Dedifferentiated amniotic fluid mesenchymal stem cell (primary cell): ENCODE results near the gene ADCYAP1R1.
A peak's percentile ranks its signal among the peaks of the same experiment; 100 is the strongest.

Experiments used
- DNase-seq: peaks from one replicate; pipeline ENCODE4 v3.0.0-alpha.2; 2016; ENCODE audit errors: extremely low spot score

ADCYAP1R1 gene

DNA sequence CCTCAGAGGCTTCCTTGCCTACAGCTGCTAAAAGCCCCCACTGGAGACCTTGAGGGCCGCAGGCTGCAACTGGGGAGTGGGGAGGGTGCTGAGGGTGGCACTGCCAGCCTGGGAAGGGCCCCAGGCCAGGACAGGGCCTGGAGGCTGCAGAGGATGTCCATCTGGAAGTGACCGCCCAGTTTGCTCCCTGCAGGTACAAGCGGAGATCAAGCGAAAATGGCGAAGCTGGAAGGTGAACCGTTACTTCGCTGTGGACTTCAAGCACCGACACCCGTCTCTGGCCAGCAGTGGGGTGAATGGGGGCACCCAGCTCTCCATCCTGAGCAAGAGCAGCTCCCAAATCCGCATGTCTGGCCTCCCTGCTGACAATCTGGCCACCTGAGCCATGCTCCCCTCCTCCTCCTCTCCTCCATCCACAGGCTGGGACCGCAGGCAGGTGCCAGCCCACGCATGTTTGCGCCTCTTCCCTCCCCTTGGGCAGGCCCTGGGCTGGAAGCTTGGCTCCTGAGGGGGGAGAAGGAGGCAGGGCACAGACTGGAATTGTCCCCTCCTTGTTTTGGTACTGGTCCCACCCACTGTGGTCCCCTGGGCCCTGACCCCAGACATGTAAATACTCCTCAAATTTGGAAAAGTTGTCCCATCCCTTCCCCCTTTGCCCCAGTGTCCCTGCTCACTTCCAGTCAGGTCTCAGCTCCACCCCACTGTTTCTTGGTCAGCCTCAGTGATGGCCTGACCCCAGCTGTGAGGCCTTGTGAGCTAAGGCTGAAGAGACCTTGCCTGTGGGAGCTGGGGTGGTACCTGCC lies 54.4 kb downstream of the ADCYAP1R1 start:
- DNase-seq, result no peak

DNA sequence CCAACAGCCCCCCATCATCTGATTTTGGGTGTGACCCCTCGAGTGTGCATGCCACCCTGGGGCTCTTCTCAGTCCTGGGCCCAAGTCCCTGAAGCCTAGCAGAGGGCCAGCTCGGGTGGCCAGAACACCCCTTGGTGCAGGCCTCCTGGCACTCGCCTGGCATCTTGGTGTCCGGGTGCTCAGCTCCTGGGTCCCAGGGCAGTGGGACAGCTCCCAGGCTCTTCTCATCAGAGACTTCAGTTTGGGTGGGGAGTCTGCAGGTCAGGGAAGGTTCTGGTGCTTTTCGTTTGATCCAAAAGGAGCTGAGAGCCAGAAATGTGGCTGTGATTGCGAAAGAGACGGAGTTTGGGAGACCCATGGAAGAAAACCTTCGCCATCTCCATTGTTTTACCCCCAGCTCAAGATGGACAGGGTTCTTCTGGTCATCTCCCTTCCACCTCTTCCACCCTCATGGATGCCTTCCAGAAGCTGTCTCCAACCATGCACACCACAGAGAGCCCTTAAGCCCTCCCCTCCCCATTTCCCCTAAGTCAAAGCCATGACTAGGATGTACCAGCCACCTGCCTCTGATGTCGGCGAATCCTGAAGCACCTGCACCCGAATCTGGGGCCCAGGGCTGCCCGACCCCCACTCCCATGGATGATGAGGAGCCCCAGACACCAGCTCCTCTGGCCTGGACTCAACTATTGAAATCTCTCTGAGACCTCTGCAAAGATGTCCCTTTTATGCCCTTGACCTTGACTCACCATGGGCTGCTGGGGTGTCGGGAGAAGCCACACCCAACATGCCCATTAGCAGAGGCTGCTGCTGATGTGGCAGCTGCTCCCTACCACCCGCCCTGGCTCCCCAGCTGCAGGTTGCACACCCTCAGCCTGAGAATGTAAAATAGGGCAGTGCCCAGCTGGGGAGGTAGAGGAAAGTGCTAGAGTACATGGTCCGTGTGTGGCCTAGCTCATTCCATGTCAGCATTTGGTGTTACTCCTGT lies 55.3 kb downstream of the ADCYAP1R1 start:
- no peak for DNase-seq

DNA sequence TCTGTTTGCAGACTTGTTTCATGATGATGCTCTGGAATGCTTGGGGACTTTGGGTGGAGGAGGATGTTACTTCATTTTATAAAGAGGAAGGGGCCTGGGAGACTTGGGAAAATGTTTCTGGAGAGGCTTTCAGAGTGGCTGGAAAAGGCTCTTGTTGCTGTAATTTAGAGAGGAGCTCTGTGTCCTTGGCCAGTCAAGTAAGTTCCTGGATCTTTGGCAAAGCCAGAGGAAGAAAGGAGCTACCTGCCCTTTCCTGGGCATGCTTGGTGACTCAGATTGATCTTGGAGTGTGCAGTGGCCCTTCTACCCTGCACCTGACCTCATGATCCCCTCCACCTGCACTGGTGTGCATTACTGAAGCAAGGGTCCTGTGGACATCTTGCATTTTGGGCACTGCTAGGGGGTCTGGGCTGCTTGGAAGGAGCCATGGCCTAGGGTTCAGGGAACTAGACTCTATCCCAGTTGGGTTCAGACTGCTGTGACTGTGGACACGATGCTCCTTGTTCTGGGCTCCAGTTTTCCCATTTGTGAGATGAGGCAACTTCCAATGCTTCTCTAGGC lies 56.1 kb downstream of the ADCYAP1R1 start:
- no peak for DNase-seq

DNA sequence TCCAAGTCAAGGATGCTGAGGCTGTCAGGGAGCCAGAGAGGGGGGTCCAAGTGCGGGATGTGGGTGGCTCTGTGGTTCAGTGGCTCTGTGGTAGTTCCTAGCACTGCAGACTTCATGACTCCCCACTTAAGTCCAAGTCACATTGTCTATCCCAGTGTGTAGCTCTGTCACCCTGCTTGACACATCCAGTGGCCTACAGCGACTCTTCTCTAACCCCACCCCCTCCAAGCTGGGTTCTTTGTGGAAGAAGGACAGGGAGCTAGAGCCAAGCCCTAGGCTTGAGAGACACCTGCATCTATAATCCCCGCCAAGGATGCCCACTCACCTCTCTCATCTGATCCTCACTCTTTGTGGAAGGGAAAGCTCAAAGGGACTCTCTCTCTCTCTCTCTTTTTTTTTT lies 57.6 kb downstream of the ADCYAP1R1 start:
- no peak for DNase-seq

DNA sequence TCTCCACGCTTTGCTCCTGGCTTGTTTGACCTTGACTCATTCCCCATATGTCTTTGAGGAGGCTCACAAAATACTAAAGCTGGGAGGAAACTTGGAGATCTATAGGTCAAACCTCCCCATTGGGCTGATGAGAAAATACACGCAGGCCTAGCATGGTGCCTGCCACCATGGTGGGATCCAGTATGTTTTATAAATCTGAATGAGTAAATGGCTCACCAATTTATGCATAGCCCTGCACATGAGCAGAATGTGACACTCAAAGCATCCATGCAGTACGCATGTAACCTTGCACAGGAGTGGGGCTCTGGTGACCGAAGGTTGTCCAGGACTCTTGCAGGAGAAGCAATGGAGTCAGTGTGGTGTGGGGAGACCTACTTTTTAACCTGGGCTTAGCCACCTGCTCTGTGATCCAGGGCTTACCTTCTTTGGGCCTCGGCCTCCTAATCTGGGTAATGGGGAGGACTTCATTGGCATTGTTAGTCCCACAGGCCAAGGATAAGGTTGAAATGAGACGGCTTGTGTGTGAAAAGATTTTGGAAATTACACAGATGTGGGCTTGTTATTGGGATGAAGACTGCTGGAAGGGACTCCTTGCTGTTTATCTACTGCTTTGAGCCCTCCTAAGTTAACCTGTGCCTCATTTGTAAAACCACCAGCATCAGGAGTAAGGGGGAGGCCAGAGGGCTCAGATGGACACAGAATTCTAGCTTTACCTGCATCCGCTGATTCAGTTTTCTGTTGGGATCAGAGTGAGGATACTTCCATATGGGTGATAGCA lies 58.4 kb downstream of the ADCYAP1R1 start:
- no peak for DNase-seq

DNA sequence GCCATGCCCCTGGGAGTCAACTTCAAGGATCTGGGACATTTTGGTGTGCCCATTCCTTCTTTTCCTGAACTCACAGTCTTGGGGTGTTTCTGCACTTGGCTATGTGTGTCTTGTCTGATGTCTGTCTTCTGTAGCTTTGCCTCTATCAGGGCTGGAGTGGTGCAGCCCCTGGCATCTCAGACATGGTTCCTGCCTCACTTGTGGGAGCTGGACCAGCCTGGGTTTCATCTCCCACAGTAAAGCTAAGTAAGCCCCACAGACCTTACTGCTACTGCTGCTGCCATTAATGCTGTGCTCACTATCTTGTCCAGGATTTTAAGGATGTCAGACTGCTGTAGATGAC lies 59.0 kb downstream of the ADCYAP1R1 start:
- DNase-seq, result no peak

DNA sequence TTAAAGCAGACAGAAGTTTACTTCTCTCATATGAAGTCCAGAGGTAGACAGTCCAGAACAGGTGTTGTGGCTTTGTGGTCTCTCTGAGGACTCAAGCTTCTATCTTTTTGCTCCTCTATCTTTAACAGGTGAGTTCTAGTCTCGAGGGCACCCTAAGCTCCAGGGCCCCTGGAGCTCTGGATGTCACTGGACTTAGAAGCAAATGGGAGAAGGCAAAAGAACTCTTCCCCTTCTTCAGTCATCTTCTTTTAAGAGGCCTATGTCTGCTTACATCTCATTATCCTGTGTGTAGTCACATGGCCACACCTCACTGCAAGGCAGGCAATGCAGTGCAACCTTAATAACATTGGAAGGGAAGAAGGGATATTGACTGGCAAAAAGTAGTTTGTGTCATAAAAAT lies 61.6 kb downstream of the ADCYAP1R1 start:
- DNase-seq, result no peak

DNA sequence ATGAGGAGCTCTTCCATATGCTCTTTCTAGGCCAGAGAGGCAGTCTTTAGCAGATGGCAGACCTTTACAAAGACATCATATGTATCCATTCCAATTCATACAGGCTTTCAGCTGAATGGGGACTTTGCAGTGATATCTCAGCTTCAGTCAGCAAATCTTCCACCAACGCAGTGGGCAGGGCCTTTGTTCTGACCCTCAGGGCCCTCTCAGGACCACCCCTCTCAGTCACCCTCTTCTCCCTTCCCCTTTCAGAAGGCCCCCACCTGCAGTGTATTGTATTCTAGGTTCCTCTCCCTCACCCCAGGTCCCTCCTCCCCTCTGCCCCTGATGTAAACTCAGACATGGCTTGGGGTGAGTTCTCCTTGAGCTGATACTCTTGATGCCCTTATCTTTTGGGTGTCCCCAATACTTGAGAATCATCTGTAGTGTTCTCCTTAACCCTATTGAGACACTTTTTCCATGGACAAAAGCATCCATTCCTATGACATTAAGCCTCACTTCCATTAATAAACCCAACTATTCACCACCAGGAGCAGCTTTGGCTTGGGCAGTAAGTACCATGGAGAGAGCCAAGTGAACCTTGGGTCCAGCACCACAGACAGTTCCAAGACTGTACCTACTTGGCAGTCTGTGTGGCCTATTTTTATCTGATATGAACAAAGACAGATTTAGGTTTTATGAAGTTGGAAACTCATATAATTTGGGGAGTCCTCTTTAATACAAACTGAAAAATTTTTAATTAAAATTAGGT lies 62.7 kb downstream of the ADCYAP1R1 start:
- DNase-seq, result peak; percentile 45

DNA sequence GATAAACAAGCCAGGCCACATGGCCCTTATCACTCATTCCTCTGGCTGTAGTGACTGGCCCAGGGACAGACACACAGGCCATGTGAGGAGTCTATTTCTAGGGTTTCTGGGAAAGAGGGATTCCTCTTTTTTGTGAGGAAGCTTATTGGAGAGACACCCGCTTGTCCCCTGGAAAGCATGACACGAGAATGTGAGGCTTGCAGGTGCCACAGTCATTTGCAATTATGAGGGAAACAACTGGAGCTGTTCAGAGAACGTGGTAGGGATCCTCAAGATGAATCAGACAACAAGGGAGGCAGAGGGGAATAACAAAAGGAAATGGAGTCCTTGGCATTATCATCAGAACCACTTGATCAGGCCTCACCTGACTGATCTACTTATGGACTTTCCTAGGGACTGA lies 64.5 kb downstream of the ADCYAP1R1 start:
- DNase-seq, result no peak

DNA sequence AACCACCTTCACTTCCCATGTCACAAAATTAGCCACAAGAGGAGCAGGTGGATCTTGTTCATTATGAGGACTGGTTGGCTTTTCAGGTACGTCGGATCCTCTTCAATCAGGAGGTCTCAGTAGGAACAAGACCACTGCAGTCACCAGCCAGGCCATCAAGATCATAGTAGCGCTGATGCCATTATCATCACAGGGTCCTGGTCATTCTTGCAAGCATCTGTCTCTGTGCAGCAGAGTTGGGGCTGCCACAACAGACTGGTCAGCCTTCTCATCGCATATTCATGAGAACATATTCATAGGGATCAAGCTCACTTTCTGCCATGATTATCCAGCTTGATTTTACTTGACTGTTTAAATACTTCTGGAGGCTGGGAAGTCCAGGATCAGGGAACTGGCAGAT lies 67.1 kb downstream of the ADCYAP1R1 start:
- no peak for DNase-seq

DNA sequence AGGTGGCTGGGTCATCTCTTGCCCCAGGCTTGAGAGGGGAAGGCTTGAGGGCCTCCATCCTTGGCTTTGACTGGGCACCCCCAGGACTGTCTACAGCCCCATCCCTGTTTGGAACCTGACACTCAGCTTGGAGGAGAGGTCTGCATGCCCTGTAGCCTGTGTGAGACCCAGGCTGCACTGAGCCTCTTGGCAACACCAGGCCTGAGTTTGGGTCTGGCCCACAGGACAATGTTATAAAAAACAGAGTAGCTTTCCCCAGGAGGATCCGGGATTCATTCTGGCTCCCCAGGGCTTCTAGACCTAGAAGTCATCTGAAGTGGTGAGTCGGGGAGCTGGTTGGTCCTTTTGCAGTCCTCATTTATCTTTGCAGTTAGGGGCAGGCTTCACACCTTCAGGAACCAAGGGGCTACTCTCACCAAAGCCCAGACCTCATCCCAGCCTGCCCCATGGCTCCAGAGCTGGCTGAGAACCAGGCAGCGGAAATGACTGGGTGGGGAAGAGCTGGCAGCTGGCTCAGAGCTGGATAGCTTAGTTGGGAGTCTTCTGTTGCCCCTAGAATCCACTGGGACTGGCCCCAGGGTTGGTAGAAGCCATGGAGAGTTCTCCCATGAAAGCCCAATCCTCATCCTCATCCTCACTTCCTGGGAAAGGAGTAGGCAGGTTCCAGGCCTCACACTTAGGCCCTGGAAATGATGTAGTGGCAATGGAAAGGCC lies 68.8 kb downstream of the ADCYAP1R1 start:
- DNase-seq, result no peak

DNA sequence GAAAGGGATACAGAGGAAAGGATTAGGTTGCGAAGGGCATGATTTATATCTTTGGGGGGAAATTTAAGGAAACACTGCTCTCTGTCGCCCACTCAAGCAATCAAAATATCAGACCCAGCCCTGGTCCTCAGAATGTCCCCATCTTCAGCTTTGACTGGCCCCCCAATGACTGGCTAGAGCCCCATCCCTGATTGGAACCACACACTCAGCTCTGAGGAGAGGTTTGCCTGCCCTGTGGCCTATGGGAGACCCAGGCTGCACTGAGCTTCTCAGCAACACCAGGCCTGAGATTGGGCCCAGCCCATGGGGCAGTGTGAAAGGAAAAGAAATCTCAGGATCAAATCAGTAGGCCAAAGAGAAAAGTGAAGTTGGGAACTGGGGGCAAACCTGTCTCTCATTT lies 69.5 kb downstream of the ADCYAP1R1 start:
- no peak for DNase-seq

DNA sequence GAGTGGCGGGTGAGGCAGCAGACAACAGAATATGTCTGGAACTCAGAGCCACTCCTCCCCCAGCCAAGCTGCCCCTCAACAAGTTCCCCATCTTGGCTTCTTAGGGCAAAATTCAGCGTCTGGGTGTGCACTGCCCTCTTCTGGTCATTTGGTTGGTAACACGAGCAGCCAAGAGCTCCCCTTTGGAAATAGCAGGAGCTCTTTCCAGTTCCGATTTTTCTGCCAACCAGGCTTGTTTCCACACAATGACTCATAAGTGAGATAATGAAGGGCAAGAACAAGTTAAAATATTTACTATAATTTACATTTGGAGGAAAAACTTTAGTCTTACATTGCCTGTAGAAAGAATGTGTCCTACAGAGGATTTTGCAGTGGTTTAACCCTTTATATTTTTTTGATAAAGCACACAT lies 70.5 kb downstream of the ADCYAP1R1 start:
- peak; percentile 86 for DNase-seq

DNA sequence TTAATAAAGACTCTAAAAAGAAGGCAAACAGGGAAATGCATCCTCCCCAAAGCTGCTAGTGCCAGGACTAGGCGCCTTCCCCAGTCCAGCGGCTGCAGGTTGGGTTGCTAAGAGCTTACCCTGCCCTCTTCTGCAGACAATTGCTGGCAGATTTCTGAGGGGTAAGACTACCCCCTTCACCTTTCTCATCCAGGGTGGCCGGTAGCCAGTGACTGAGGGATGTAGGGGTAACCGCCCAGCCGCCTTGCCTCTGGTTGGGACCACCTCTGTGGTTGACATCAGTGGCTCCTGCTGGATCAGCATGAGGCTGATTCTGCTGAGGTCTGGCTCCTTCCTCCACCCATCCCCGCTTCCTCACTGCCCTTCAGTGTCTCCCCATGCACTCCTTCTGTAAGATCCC lies 71.2 kb downstream of the ADCYAP1R1 start:
- no peak for DNase-seq

DNA sequence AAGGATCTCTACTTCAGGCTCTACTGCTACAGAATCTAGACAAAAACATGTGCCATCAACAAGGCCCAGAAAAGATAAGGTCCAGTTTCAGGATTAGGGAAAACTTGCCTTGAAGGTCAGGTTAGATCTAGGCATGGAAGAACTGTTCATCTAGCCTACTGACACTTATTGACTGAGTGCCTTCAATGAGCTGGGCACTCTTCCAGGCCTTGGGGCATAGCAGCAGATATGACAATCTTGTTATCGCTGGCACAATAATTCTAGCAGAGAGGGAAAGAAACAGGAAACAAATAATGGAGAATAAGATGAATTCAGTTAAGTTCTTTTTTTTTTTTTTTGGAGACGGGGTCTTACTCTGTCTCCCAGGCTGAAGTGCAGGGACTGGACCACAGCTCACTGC lies 71.6 kb downstream of the ADCYAP1R1 start:
- no peak for DNase-seq

DNA sequence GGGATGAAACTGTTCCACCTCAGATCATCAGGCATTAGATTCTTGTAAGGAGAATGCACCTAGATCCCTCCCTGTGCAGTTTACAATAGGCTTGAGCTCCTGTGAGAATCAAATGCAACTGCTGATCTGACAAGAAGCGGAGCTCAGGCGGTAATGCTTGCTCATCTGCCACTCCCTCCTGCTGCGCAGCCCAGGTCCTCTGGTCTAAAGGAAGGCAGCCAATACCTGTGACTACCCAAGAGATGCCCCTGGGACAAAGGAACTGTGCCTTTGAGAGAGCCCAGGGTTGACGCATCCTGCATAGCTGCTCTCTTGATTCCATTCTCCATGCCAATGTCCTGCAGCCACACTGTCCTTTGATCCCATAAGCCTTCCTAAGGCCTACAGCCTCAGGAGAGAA lies 73.1 kb downstream of the ADCYAP1R1 start:
- DNase-seq, result no peak

DNA sequence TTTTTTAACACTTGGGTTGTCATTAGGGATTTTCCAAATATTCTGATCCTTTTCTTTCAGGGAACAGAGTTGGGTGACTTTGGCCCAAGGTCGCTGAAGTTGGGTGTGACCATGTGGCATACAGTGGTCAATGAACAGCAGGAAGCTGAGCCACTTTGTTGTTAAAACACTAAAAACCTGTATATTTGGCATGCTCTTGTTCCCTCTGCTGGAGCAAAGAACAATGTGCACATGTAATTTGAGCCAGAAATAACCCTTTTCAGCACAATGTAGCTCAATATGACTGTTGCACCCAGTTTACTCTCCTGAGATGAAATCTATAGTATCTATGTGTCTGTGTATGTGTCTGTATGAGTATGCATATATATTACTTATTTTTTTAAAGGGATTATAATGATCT lies 74.9 kb downstream of the ADCYAP1R1 start:
- DNase-seq, result peak; percentile 53

DNA sequence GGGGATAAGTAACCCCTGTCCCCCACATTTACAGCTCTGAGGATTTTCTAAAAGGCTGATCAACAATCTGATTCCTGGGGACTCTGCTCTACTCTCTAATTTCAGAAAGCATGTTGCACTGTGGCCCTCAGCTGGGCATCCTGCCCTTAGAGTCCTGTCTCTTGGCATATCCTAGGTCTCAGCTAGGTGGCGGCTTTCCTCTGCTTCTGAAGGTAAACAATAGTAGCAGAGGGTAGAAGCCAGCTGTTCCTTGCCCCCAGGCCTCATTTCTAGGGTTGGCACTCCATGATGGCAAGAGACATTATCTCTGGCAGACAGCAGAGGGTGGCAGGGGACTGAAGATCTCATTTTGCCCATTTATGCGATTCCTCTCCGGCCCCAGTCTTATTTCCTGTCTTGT lies 77.0 kb downstream of the ADCYAP1R1 start:
- DNase-seq, result no peak

DNA sequence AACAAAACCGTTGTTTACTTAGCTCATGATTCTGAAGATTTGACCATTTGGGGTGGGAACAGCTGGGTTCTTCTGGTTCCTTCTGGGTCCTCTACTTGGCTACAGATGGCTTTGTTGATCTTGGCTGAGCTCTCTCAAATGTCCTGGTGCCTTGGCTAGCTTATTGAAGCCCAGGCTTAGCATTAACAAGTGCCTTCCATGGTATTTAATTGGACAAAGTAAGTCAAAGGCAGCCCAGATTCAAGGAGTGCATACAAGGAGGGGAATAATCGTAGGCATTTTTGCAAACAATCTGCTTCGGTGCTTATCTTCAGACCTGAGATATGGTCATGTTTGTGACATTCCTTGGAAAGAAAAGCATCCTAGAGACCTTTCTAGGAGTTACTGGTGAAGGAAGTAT lies 81.4 kb downstream of the ADCYAP1R1 start:
- DNase-seq, result no peak
